ENCODE data around the gene GALK2.

GALK2 gene

DNA sequence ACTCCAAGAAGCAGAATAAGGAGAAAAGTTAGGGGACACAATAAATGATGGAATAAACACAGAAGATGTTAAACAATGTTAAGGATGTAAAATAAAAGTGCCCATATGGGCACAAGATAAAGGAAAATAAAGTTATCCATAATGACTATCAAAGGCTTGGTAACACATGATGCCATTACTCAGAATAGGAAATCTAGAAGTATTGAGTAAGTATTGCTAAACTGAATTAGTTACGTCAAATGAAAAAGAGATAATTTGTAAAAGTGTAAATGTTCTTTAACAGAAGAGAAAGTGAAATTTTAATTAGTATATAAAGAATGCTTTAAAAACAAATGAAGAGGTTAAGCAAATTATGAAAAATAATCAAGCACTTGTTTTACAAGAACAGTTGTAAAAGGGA, 21.3 kb upstream of the GALK2 start:
- Histone ChIP-seq H3F3A (ENCODE audit: low read depth) (no peaks in the 10 kb centered on the region), H3K79me2 (ENCODE audit: insufficient read depth, low read length) (peaks cover 92% of the 10 kb centered on the region), H3K4me3 (ENCODE audit: low read length, poor library complexity, severe bottlenecking) (peak overlapping the region; percentile 7), H3K4me1 (ENCODE audit: insufficient read depth, low read length, poor library complexity, severe bottlenecking) (peaks cover 47% of the 10 kb centered on the region), H3K27me3 (ENCODE audit: insufficient read depth, low read length, poor library complexity, severe bottlenecking) (no peaks in the 10 kb centered on the region), H3K4me2 (ENCODE audit: low read depth, low read length, poor library complexity, severe bottlenecking) (peak overlapping the region; percentile 41), H2AFZ (ENCODE audit: low read length) (no peak overlapping the region), H4K20me1 (ENCODE audit: insufficient read depth, low read length, poor library complexity, severe bottlenecking) (peaks cover 86% of the 10 kb centered on the region), H3K36me3 (ENCODE audit: insufficient read depth, low read length) (peaks cover 13% of the 10 kb centered on the region; the same call in 1 of the 2 replicates), H3K9ac (ENCODE audit: low read depth, low read length, poor library complexity, severe bottlenecking) (no peak overlapping the region), H3K9me2 (replicated peaks; ENCODE audit: low read depth, low read length) (no peaks in the 10 kb centered on the region), H3K9me3 (ENCODE audit: insufficient read depth, low read depth, low read length) (no peaks in the 10 kb centered on the region)
- TF ChIP-seq, protein P1, sequence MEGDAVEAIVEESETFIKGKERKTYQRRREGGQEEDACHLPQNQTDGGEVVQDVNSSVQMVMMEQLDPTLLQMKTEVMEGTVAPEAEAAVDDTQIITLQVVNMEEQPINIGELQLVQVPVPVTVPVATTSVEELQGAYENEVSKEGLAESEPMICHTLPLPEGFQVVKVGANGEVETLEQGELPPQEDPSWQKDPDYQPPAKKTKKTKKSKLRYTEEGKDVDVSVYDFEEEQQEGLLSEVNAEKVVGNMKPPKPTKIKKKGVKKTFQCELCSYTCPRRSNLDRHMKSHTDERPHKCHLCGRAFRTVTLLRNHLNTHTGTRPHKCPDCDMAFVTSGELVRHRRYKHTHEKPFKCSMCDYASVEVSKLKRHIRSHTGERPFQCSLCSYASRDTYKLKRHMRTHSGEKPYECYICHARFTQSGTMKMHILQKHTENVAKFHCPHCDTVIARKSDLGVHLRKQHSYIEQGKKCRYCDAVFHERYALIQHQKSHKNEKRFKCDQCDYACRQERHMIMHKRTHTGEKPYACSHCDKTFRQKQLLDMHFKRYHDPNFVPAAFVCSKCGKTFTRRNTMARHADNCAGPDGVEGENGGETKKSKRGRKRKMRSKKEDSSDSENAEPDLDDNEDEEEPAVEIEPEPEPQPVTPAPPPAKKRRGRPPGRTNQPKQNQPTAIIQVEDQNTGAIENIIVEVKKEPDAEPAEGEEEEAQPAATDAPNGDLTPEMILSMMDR (conservative IDR thresholded peaks at IDR 0.05; ENCODE audit: low read length) = no peak
- no peak for TF ChIP-seq EZH2phosphoT487 (IDR thresholded peaks at IDR 0.05; ENCODE audit: borderline replicate concordance)

DNA sequence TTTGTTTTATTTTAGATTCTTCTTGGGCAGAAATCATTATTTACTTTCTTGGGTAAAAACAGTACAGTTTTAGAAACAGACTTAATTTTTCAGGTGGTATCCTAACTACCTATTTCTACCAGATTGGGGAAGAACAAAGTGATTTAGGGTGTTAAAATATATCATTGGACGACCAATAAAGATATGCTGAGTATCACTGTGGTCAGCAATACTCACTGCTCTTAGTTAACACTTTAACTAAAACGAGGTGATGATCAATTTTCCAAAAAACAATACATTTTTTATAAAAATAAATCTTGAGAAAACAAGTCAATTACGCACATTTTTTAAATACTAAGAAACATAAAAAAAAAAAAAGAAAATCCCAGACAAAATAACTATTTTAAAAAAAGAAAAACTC, 18.2 kb upstream of the GALK2 start:
- no peak overlapping the region for H3K9ac ChIP-seq (ENCODE audit: low read depth, low read length, poor library complexity, severe bottlenecking)
- H3K4me2 ChIP-seq (ENCODE audit: low read depth, low read length, poor library complexity, severe bottlenecking) = peak overlapping the region; percentile 99
- no peaks in the 10 kb centered on the region for H3F3A ChIP-seq (ENCODE audit: low read depth)
- TF ChIP-seq EZH2phosphoT487 (IDR thresholded peaks at IDR 0.05; ENCODE audit: borderline replicate concordance) = no peak
- TF ChIP-seq, protein P1 (conservative IDR thresholded peaks at IDR 0.05; ENCODE audit: low read length) = no peak
- H2AFZ ChIP-seq (ENCODE audit: low read length) = no peak overlapping the region
- H3K79me2 ChIP-seq (ENCODE audit: insufficient read depth, low read length) = peaks cover 89% of the 10 kb centered on the region
- H3K4me1 ChIP-seq (ENCODE audit: insufficient read depth, low read length, poor library complexity, severe bottlenecking) = peaks cover 58% of the 10 kb centered on the region
- H3K9me2 ChIP-seq (replicated peaks; ENCODE audit: low read depth, low read length) = no peaks in the 10 kb centered on the region
- no peaks in the 10 kb centered on the region for H3K36me3 ChIP-seq (ENCODE audit: insufficient read depth, low read length)
- H3K9me3 ChIP-seq (ENCODE audit: insufficient read depth, low read depth, low read length) = no peaks in the 10 kb centered on the region
- no peaks in the 10 kb centered on the region for H3K27me3 ChIP-seq (ENCODE audit: insufficient read depth, low read length, poor library complexity, severe bottlenecking)
- peaks cover 77% of the 10 kb centered on the region for H4K20me1 ChIP-seq (ENCODE audit: insufficient read depth, low read length, poor library complexity, severe bottlenecking)
- peak overlapping the region; percentile 85 for H3K4me3 ChIP-seq (ENCODE audit: low read length, poor library complexity, severe bottlenecking)

DNA sequence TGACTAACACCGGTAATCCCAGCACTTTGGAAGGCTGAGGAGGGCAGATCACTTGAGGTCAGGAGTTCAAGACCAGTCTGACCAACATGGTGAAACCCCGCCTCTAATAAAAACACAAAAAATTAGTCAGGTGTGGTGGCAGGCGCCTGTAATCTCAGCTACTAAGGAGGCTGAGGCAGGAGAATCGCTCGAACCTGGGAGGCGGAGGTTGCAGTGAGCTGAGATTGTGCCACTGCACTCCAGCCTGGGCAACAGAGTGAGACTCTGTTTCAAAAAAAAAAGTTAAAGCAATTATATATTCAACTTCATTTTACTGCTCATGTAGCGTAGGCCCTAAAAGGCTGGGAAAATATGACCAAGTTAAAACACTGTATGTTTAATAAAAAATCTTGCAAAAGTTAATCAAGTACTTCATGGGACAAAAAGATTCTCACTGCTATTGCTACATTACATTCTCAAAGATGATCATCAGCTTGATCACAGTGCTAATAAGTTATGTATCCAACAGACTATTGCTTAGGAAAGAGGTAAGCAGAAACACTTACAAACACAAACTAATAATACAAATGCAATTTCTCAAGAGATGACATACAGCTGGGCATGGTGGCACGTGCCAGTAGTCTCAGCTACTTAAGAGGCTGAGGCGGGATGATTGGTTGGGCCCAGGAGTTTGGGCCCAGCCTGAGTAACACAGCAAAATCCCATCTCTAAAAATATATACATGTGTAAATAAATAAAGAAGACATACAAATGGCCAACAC, 17.3 kb upstream of the GALK2 start:
- Histone ChIP-seq H3K9me3 (ENCODE audit: insufficient read depth, low read depth, low read length) (no peaks in the 10 kb centered on the region), H3K4me2 (ENCODE audit: low read depth, low read length, poor library complexity, severe bottlenecking) (peak overlapping the region; percentile 99), H4K20me1 (ENCODE audit: insufficient read depth, low read length, poor library complexity, severe bottlenecking) (peaks cover 68% of the 10 kb centered on the region), H3K9ac (ENCODE audit: low read depth, low read length, poor library complexity, severe bottlenecking) (peak overlapping the region; percentile 92), H2AFZ (ENCODE audit: low read length) (no peak overlapping the region), H3K27me3 (ENCODE audit: insufficient read depth, low read length, poor library complexity, severe bottlenecking) (no peaks in the 10 kb centered on the region), H3K79me2 (ENCODE audit: insufficient read depth, low read length) (peaks cover 80% of the 10 kb centered on the region), H3K36me3 (ENCODE audit: insufficient read depth, low read length) (no peaks in the 10 kb centered on the region), H3K9me2 (replicated peaks; ENCODE audit: low read depth, low read length) (no peaks in the 10 kb centered on the region), H3F3A (ENCODE audit: low read depth) (no peaks in the 10 kb centered on the region), H3K4me1 (ENCODE audit: insufficient read depth, low read length, poor library complexity, severe bottlenecking) (peaks cover 54% of the 10 kb centered on the region), H3K4me3 (ENCODE audit: low read length, poor library complexity, severe bottlenecking) (peak overlapping the region; percentile 85)
- TF ChIP-seq EZH2phosphoT487 (IDR thresholded peaks at IDR 0.05; ENCODE audit: borderline replicate concordance) = no peak
- TF ChIP-seq, protein P1 (conservative IDR thresholded peaks at IDR 0.05; ENCODE audit: low read length) = no peak

Data from Loucy (cell line).